ENCODE results near the gene TEAD4. TPM values are rescaled to one million over a fixed set of nuclear protein-coding genes. Genes with fewer than 3 reads are reported as not detected.
A peak's percentile ranks its signal among the peaks of the same experiment; 100 is the strongest.

The TEAD4 gene
- total and polyA plus RNA-seq, 4 donors, result 0.79 to 3.8 (median 2.8) TPM

GRCh38 chr12:3041558-3042164, 82.5 kb downstream of the TEAD4 start:
- peak; percentile 50 for DNase-seq (ENCODE audit: low spot score)
- Histone ChIP-seq H3K27ac (ENCODE audit: low read depth in 1 of 2, low read length in 2 of 2) (no peak overlapping the region), H3K4me3 (ENCODE audit: low read depth in 1 of 3, low read length in 3 of 3) (no peak overlapping the region), H3K4me1 (ENCODE audit: control insufficient read depth in 4 of 4, insufficient read depth in 4 of 4, low read length in 3 of 4) (no peaks in the 10 kb centered on the region), H3K9me3 (ENCODE audit: control insufficient read depth in 4 of 4, low read length in 3 of 4) (no peaks in the 10 kb centered on the region), H3K27me3 (ENCODE audit: control insufficient read depth in 4 of 4, insufficient read depth in 4 of 4, low read length in 3 of 4) (no peaks in the 10 kb centered on the region), H3K36me3 (ENCODE audit: control insufficient read depth in 4 of 4, insufficient read depth in 3 of 4, low read depth in 1 of 4, low read length in 3 of 4) (no peaks in the 10 kb centered on the region), H3K9ac (ENCODE audit: low read depth in 1 of 2, low read length in 2 of 2) (no peak overlapping the region)
- 66% methylated on average over 11 of the region's 11 CpGs for WGBS
- TF ChIP-seq RAD21 (IDR thresholded peaks at IDR 0.05) (peak; percentile 65 to 73), SP1 (IDR thresholded peaks at IDR 0.05) (no peak), HNF4G (IDR thresholded peaks at IDR 0.05) (no peak), EGR1 (IDR thresholded peaks at IDR 0.05; ENCODE audit: low read depth in 2 of 2) (no peak), FOXA1 (IDR thresholded peaks at IDR 0.05) (no peak), RXRA (IDR thresholded peaks at IDR 0.05) (no peak)
- TF ChIP-seq, protein P1, sequence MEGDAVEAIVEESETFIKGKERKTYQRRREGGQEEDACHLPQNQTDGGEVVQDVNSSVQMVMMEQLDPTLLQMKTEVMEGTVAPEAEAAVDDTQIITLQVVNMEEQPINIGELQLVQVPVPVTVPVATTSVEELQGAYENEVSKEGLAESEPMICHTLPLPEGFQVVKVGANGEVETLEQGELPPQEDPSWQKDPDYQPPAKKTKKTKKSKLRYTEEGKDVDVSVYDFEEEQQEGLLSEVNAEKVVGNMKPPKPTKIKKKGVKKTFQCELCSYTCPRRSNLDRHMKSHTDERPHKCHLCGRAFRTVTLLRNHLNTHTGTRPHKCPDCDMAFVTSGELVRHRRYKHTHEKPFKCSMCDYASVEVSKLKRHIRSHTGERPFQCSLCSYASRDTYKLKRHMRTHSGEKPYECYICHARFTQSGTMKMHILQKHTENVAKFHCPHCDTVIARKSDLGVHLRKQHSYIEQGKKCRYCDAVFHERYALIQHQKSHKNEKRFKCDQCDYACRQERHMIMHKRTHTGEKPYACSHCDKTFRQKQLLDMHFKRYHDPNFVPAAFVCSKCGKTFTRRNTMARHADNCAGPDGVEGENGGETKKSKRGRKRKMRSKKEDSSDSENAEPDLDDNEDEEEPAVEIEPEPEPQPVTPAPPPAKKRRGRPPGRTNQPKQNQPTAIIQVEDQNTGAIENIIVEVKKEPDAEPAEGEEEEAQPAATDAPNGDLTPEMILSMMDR (IDR thresholded peaks at IDR 0.05; ENCODE audit: low read depth, low read length, missing input control), result peak; percentile 59

- Histone ChIP-seq H3K9me3 (ENCODE audit: control insufficient read depth in 4 of 4, low read length in 3 of 4) (no peaks in the 10 kb centered on the region), H3K36me3 (ENCODE audit: control insufficient read depth in 4 of 4, insufficient read depth in 3 of 4, low read depth in 1 of 4, low read length in 3 of 4) (no peaks in the 10 kb centered on the region), H3K4me3 (ENCODE audit: low read depth in 1 of 3, low read length in 3 of 3) (no peak overlapping the region), H3K27ac (ENCODE audit: low read depth in 1 of 2, low read length in 2 of 2) (no peak overlapping the region), H3K9ac (ENCODE audit: low read depth in 1 of 2, low read length in 2 of 2) (no peak overlapping the region), H3K27me3 (ENCODE audit: control insufficient read depth in 4 of 4, insufficient read depth in 4 of 4, low read length in 3 of 4) (no peaks in the 10 kb centered on the region), H3K4me1 (ENCODE audit: control insufficient read depth in 4 of 4, insufficient read depth in 4 of 4, low read length in 3 of 4) (no peaks in the 10 kb centered on the region)
- no peak for DNase-seq (ENCODE audit: low spot score)
- TF ChIP-seq SP1 (IDR thresholded peaks at IDR 0.05) (no peak), RXRA (IDR thresholded peaks at IDR 0.05) (no peak), JUND (IDR thresholded peaks at IDR 0.05) (no peak), ATF3 (IDR thresholded peaks at IDR 0.05) (no peak), NR2F2 (IDR thresholded peaks at IDR 0.05) (no peak)
- TF ChIP-seq, protein P2, sequence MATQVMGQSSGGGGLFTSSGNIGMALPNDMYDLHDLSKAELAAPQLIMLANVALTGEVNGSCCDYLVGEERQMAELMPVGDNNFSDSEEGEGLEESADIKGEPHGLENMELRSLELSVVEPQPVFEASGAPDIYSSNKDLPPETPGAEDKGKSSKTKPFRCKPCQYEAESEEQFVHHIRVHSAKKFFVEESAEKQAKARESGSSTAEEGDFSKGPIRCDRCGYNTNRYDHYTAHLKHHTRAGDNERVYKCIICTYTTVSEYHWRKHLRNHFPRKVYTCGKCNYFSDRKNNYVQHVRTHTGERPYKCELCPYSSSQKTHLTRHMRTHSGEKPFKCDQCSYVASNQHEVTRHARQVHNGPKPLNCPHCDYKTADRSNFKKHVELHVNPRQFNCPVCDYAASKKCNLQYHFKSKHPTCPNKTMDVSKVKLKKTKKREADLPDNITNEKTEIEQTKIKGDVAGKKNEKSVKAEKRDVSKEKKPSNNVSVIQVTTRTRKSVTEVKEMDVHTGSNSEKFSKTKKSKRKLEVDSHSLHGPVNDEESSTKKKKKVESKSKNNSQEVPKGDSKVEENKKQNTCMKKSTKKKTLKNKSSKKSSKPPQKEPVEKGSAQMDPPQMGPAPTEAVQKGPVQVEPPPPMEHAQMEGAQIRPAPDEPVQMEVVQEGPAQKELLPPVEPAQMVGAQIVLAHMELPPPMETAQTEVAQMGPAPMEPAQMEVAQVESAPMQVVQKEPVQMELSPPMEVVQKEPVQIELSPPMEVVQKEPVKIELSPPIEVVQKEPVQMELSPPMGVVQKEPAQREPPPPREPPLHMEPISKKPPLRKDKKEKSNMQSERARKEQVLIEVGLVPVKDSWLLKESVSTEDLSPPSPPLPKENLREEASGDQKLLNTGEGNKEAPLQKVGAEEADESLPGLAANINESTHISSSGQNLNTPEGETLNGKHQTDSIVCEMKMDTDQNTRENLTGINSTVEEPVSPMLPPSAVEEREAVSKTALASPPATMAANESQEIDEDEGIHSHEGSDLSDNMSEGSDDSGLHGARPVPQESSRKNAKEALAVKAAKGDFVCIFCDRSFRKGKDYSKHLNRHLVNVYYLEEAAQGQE (IDR thresholded peaks at IDR 0.05), result no peak
- TF ChIP-seq, protein P1 (IDR thresholded peaks at IDR 0.05; ENCODE audit: low read depth, low read length, missing input control), result no peak
- 46% methylated on average over 8 of the region's 8 CpGs for WGBS
Observed at GRCh38 chr12:3042394-3042793, 83.2 kb downstream of the TEAD4 start.

Data from liver (tissue), 9 donors.